DOHH2 (cell line): Measurements from ENCODE around the gene CPNE2.

Source experiments
- CTCF ChIP-seq: fragments of 200-600 bp; sonication (generic); IDR thresholded peaks from one replicate; pipeline ENCODE4 v1.5.1; 2014; ENCODE audit warnings: antibody characterized with exemption, mild to moderate bottlenecking, low read depth, low read length; ENCODE audit not compliant: poor library complexity, severe bottlenecking
- EZH2phosphoT487 ChIP-seq: fragments of 200-600 bp; sonication (generic); IDR thresholded peaks from 2 replicates; pipeline ENCODE4 v1.6.1; 2017; ENCODE audit warnings: borderline replicate concordance, mild to moderate bottlenecking, antibody characterized with exemption, low read length, moderate library complexity, mixed read lengths

GRCh38 chr16:57134982-57135381, 42.6 kb downstream of the CPNE2 start:
- TF ChIP-seq EZH2phosphoT487 (no peak), CTCF (no peak)
